ENCODE data around the gene PROCA1.
"Not testable (repeated sequence)": the region's sequence is repeated elsewhere in the genome, so short reads cannot be mapped to it uniquely, and the experiment has no call there.

Gene PROCA1

DNA sequence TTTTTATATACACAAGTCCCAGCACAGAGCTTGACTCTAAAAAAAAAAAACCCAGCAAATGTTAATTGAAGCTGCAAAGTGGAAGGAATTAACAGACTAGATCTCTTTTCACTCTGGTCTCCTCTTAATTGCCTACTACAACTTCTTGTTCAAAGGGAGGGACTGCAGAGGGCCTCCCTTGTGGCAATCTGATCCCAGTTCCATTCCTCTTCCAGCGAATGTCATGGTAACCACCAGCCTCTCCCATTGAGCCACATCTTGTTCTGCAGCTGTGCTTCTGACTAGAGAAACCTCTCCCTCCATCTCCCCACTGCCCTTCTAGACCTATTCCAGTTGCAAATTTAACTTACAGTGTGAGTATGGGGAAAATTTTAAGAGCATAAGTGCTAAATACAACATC lies 43.8 kb downstream of the PROCA1 start:
- no peak for DNase-seq (ENCODE audit: low spot score)

DNA sequence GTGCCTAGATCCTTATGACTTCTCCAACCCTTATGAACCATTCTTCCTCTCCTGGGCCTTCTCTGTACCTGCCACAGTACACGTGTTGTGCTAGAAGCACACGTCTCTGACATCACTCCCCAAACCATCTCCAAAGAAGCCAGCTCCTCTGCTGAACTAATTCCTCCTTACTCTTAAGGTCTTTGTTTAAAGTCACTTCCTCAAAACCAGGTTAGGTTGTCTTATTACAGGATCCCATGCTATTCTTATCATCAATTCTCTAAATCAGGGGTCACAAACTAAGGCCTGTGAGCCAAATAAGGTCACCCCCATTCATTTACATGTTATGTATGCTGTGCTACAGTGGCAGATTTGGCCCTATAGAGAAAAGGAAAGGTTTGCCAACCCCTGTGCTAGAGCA lies 45.7 kb downstream of the PROCA1 start:
- DNase-seq (ENCODE audit: low spot score): no peak

DNA sequence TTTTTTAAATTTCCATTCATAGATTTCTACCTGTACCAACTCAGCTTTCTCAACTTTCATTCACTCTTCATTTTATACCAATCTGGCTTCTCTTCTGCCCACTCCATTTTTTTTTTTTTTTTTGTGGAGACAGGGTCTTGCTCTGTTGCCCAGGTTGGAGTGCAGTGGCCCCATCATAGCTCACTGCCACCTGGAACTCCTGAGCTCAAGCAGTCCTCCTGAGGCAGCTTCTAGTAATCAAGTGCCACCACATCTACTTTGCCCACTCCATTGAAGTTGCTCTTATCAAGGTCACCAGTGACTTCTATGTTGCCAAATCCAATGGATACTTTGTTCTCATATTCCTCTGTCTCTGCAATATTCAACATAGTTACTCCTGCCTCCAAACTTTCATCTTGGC lies 48.0 kb downstream of the PROCA1 start:
- no peak for DNase-seq (ENCODE audit: low spot score)

DNA sequence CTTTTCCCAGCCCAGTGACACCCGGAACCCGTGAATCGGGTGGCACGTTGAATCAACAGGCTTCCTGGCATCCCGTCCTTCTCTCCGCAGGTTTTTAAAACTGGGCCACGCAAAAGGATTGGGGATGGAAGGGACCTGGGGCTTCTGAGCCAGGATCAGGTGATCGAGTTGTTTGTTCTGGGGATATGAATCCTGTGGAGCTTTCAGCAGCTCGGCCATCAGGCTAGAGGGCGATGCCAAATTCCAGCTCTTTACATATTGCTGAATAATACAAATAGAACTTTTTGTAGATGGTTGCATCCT lies 49.2 kb downstream of the PROCA1 start:
- DNase-seq (ENCODE audit: low spot score): no peak

DNA sequence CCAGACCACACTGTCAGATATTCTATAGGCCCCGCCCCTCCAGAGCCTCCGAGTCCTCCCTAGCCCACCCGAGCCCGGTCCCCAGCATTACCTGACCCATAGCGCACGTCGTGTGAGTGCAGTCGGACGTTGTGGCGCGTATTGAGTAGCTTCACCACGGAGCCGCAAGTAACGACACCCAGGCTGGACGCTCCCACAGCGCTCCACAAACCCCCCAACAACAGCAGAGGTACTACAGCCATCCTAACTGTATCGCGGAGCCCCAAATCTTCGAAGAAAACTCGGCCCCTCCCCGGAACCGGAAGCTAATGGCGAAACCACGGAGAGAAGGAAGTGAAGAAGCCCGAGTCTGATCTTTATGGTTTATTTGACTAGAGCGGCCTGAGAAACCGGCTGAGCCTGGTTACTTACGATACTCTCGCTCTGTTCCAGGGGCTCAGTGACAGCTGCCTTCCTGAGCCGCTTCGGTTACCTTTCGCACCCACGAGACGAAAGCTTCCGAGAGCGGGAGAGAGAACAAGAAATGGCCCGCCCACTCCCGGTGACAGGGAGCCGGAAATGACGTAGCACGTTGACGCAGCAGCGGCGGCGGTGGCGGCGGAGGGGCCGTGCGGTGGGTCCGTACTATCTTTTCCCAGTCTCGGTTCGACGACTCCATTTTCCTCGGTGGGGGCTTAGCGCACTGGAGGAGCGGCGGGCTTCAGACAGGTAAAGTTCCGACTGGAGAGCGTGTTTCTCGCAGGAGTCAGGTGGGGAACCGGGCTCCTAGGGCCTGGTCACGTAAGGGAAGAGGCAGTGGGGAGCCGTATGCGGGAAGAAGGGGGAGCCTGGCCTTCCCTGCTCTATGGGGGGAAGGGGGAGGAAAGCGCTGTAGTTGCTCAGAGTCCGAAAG lies 49.8 kb downstream of the PROCA1 start, which contains the start of the genes SDF2 and SUPT6H:
SDF2 (minus strand) TSS at position 272 of the 892 bp plus-strand sequence; CDS start at position 242, 30 bp downstream.
SUPT6H (plus strand) TSS at position 571 of the 892 bp plus-strand sequence. CDS start 11,197 bp downstream, outside the sequence.
- DNase-seq (ENCODE audit: low spot score): peak; percentile 95

DNA sequence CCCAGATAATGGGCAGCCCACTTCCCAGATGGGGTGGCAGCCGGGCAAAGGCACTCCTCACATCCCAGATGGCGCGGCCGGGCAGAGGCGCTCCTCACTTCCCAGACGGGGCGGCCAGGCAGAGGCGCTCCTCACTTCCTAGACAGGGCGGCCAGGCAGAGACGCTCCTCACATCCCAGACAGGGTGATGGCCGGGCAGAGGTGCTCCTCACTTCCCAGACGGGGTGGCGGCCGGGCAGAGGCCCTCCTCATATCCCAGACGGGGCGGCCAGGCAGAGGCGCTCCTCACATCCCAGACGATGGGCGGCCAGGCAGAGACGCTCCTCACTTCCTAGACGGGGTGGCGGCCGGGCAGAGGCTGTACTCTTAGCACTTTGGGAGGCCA lies 52.2 kb downstream of the PROCA1 start:
- DNase-seq (ENCODE audit: low spot score): not testable (repeated sequence)

DNA sequence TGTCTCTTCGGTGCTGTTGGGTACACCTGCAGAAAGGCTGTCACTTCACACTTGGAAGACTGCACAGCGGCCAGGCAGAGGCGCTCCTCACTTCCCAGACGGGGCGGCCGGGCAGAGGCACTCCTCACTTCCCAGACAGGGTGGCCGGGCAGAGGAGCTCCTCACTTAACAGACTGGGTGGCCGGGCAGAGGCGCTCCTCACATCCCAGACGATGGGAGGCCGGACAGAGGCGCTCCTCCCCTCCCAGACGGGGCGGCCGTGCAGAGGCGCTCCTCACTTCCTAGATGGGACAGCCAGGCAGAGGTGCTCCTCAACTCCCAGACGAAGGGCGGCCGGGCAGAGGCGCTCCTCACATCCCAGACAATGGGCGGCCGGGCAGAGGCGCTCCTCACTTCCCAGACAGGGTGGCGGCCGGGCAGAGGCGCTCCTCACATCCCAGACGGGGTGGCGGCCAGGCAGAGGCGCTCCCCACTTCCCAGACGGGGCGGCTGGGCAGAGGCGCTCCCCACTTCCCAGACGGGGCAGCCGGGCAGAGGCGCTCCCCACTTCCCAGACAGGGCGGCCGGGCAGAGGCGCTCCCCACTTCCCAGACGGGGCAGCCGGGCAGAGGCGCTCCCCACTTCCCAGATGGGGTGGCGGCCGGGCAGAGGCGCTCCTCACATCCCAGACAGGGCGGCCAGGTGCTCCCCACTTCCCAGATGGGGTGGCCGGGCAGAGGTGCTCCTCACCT lies 52.8 kb downstream of the PROCA1 start:
- not testable (repeated sequence) for DNase-seq (ENCODE audit: low spot score)

DNA sequence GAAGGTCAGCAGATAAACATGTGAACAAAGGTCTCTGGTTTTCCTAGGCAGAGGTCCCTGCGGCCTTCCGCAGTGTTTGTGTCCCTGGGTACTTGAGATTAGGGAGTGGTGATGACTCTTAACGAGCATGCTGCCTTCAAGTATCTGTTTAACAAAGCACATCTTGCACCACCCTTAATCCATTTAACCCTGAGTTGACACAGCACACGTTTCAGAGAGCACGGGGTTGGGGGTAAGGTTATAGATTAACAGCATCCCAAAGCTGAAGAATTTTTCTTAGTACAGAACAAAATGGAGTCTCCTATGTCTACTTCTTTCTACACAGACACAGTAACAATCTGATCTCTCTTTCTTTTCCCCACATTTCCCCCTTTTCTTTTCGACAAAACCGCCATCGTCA lies 53.3 kb downstream of the PROCA1 start:
- DNase-seq (ENCODE audit: low spot score): not testable (repeated sequence)

DNA sequence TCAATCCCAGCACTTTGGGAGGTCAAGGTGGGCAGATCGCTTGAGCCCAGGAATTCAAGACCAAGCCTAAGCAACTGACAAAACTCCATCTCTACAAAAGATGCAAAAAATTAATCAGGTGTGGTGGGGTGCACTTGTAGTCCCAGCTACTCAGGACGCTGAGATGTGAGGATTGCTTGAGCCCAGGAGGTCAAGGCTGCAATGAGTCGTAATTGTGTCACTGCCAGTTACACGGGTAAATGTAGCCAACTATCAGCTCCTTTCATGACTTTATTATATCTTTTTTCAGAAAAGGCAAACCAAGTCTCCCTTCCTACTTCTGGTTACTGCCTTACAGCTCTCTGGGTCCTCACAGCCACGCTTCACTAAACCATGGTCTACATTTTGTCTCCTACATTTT lies 53.9 kb downstream of the PROCA1 start:
- DNase-seq (ENCODE audit: low spot score): no peak

DNA sequence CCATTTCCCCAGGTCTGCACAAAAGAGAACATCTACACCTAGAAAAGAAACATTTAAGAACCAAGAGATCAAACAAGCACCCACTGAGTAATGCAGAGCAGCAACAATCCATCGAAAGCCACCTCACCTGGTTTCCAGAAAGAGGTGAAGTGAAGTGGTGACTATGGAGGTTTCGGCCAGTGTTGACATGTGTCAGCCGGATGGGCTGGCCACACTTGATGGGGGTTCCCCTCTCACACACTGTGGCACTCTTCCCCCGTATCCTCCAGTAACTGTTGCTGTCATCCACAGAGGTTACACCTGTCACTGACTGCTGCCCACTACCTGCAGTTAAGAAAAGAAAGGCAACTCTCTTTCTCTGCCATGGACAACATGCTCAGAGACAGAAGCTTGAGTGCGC lies 56.5 kb downstream of the PROCA1 start:
- DNase-seq (ENCODE audit: low spot score): no peak
